ENCODE data around the gene SPECC1L. TPM values are rescaled to one million over a fixed set of nuclear protein-coding genes. Genes with fewer than 3 reads are reported as not detected.

SPECC1L gene
- total RNA-seq, 4 donors from 2014 or later = 65.2 to 102 (median 69.2) TPM

DNA sequence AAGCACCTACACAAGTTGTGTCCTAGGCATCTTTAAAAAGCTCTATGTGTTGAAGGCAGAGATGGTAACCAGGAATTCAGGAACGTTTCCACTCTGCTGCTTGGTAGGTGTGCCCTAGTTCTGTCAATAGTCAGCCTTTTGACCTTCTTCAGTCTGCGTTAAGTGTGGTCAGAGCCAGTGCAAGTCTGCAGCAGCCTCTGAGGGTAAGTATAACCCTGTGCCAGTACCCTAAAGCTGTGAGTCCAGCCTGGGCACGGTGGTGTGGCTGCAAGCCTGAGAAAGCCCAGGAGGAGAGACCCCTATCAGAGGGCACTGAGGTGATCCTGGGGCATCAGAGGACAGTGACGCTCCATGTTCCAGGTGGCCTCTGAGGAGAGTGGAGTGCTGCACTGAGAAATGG is 80.0 kb downstream of the SPECC1L start:
- Histone ChIP-seq H3K27me3 (no peaks in the 10 kb centered on the region), H3K36me3 (peaks cover 12 to 29% of the 10 kb centered on the region in 2 donors), H3K4me1 (no peaks in the 10 kb centered on the region), H3K9me3 (no peaks in the 10 kb centered on the region), H3K4me3 (replicated peaks in 1 of 3) (no peak overlapping the region), H3K27ac (no peak overlapping the region)
- DNase-seq = no peak
- TF ChIP-seq CTCF (IDR thresholded peaks at IDR 0.05) = no peak
- no peak for TF ChIP-seq POLR2A (IDR thresholded peaks at IDR 0.05)
- WGBS, 2 donors = 95% methylated on average over 4 of the region's 4 CpGs
- intact Hi-C loops (cut with DNase I) = no loop called here

DNA sequence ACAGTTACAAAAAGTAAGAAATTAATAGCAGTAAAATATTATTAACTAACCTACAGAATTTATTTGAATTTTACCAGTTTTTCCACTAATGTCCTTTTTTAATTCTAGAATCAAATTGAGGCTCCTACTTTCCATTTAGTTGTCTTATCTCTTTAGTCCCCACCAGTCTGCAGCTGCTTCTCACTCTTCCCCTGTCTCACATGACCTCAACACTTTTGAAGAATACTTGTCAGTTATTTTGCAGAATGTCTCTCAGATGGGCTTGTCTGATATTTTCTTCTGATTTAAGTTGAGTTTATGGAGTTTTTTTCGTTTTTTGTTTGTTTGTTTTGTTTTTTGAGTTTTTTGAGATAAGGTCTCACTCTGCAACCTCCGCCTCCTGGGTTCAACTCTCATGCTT is 82.5 kb downstream of the SPECC1L start:
- H3K36me3 ChIP-seq = peaks cover 6 to 26% of the 10 kb centered on the region in 2 donors

GRCh38 chr22:24355574-24355973 is 84.9 kb downstream of the SPECC1L start:
- H3K36me3 ChIP-seq = peaks cover 0 to 6% of the 10 kb centered on the region in 2 donors
- TF ChIP-seq CTCF (IDR thresholded peaks at IDR 0.05) (no peak), POLR2A (IDR thresholded peaks at IDR 0.05) (no peak)

More for the DNA sequence above, 82.5 kb downstream of the SPECC1L start:
- Histone ChIP-seq H3K4me3 (replicated peaks in 1 of 3) (no peak overlapping the region), H3K27me3 (no peaks in the 10 kb centered on the region), H3K9me3 (no peaks in the 10 kb centered on the region), H3K27ac (no peak overlapping the region), H3K4me1 (no peaks in the 10 kb centered on the region)
- DNase-seq = no peak
- WGBS, 2 donors = 96 to 99% methylated on average over 2 of the region's 2 CpGs
- TF ChIP-seq CTCF (IDR thresholded peaks at IDR 0.05) (no peak), POLR2A (IDR thresholded peaks at IDR 0.05) (no peak)
- intact Hi-C loops (cut with DNase I) = no loop called here

DNA sequence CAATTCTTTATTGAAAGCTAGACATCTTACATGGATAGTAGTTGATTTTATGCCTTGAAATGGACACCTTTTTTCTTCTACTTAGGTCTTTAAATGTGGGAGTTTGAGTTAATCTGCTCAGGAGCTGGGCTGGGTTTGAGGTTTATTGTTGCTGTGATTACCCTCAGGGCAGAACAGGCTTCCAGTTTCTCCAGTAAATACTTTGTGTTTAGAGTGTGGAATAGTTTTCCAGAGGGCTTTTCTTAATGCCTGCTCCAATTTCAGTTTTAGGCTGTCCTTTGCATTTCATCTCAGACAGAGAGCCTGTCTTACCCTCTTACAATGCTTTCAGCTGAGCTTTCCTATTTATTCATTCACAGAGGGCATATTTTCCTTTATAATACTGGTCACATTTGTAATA is 86.9 kb downstream of the SPECC1L start:
- Histone ChIP-seq H3K27me3 (no peaks in the 10 kb centered on the region), H3K27ac (no peak overlapping the region), H3K4me3 (replicated peaks in 1 of 3) (no peak overlapping the region), H3K4me1 (peaks cover 0 to 10% of the 10 kb centered on the region in 2 donors), H3K36me3 (no peaks in the 10 kb centered on the region), H3K9me3 (no peaks in the 10 kb centered on the region)
- TF ChIP-seq POLR2A (IDR thresholded peaks at IDR 0.05) = no peak
- no peak for TF ChIP-seq CTCF (IDR thresholded peaks at IDR 0.05)
- no peak for DNase-seq
- intact Hi-C loops (cut with DNase I) = no loop called here

More at GRCh38 chr22:24355574-24355973, 84.9 kb downstream of the SPECC1L start:
- no peak for DNase-seq
- H3K9me3 ChIP-seq = no peaks in the 10 kb centered on the region
- WGBS, 2 donors = 88 to 95% methylated on average over 2 of the region's 2 CpGs
- no peak overlapping the region for H3K4me3 ChIP-seq (replicated peaks in 1 of 3)
- no peak overlapping the region for H3K27ac ChIP-seq
- no peaks in the 10 kb centered on the region for H3K27me3 ChIP-seq
- H3K4me1 ChIP-seq = no peaks in the 10 kb centered on the region
- intact Hi-C loops (cut with DNase I) = no loop called here

GRCh38 chr22:24358105-24358836 is 87.6 kb downstream of the SPECC1L start:
- DNase-seq = no peak
- Histone ChIP-seq H3K4me3 (replicated peaks in 1 of 3) (no peak overlapping the region), H3K4me1 (peaks cover 0 to 10% of the 10 kb centered on the region in 2 donors), H3K9me3 (no peaks in the 10 kb centered on the region), H3K36me3 (peaks cover 0 to 4% of the 10 kb centered on the region in 2 donors), H3K27ac (no peak overlapping the region), H3K27me3 (no peaks in the 10 kb centered on the region)
- no peak for TF ChIP-seq CTCF (IDR thresholded peaks at IDR 0.05)
- TF ChIP-seq POLR2A (IDR thresholded peaks at IDR 0.05) = no peak
- intact Hi-C loops (cut with DNase I) = no loop called here
- WGBS, 2 donors = 87 to 94% methylated on average over 8 of the region's 8 CpGs
